Suprapubic skin (tissue), 4 donors: ENCODE data around the gene PTPRM. TPM values are rescaled to one million over a fixed set of nuclear protein-coding genes. Genes with fewer than 3 reads are reported as not detected.

ENCODE experiments used
- DNase-seq, 2 donors: peaks; one replicate each; pipeline ENCODE4 v3.0.0-alpha.2; 2019; ENCODE audit warnings: low spot score in 2 of 2
- H3K27ac ChIP-seq: fragments of 200-600 bp; sonication (generic); one replicate; pipeline ENCODE4 v1.5.1; 2019
- H3K27me3 ChIP-seq: fragments of 200-600 bp; sonication (generic); one replicate; pipeline ENCODE4 v1.5.1; 2019
- H3K36me3 ChIP-seq: fragments of 200-600 bp; sonication (generic); one replicate; pipeline ENCODE4 v1.5.1; 2019
- H3K4me1 ChIP-seq: fragments of 200-600 bp; sonication (generic); one replicate; pipeline ENCODE4 v1.5.1; 2019
- H3K4me3 ChIP-seq: fragments of 200-600 bp; sonication (generic); one replicate; pipeline ENCODE4 v1.5.1; 2019; ENCODE audit warnings: mild to moderate bottlenecking
- H3K9me3 ChIP-seq: fragments of 200-600 bp; sonication (generic); one replicate; pipeline ENCODE4 v1.5.1; 2019
- CTCF ChIP-seq, 2 donors: fragments of 200-600 bp in 1 of 2; fragments of 450-650 bp in 1 of 2; sonication (generic) in 1 of 2; IDR thresholded peaks; one replicate each; pipeline ENCODE4 v1.5.1; 2016 to 2019; ENCODE audit warnings: antibody characterized with exemption in 2 of 2, mild to moderate bottlenecking in 1 of 2, moderate library complexity in 1 of 2
- EP300 ChIP-seq: sonication (generic); formaldehyde crosslinking; IDR thresholded peaks from one replicate; pipeline ENCODE4 v1.6.1; 2017; ENCODE audit warnings: antibody characterized with exemption
- POLR2A ChIP-seq, 2 donors: fragments of 450-650 bp; IDR thresholded peaks; one replicate each; pipeline ENCODE4 v1.6.1; 2017; ENCODE audit warnings: antibody characterized with exemption in 2 of 2, mild to moderate bottlenecking in 2 of 2, moderate library complexity in 2 of 2
- POLR2AphosphoS5 ChIP-seq, 3 donors: sonication (generic); formaldehyde crosslinking; IDR thresholded peaks; one replicate each; pipeline ENCODE4 v1.6.1; 2017; ENCODE audit warnings: antibody characterized with exemption in 3 of 3
- WGBS: methylation state at CpG from one replicate; pipeline ENCODE4 v1.1.5; 2018; 5-methylcytosine and 5-hydroxymethylcytosine counted together
- total RNA-seq, 4 donors: library from RNA; depleted of rRNA; stranded (reverse); fragments of >200 nt; gene quantifications; one replicate each; pipeline ENCODE4 v1.1.0, GENCODE V29; 2016

PTPRM gene
- total RNA-seq, 4 donors from 2014 or later: 19.8 to 73.7 (median 40.0) TPM

- TF ChIP-seq CTCF (IDR thresholded peaks at IDR 0.05) (no peak), POLR2AphosphoS5 (IDR thresholded peaks at IDR 0.05) (no peak), POLR2A (IDR thresholded peaks at IDR 0.05) (no peak), EP300 (no peak)
- H3K4me1 ChIP-seq: no peaks in the 10 kb centered on the region
- no peak for DNase-seq
- no peaks in the 10 kb centered on the region for H3K36me3 ChIP-seq
- no peaks in the 10 kb centered on the region for H3K27me3 ChIP-seq
- H3K9me3 ChIP-seq: peaks cover 10% of the 10 kb centered on the region
- no peak overlapping the region for H3K27ac ChIP-seq
- no peak overlapping the region for H3K4me3 ChIP-seq
Observed at GRCh38 chr18:7848054-7848412, 280.9 kb downstream of the PTPRM start.

DNA sequence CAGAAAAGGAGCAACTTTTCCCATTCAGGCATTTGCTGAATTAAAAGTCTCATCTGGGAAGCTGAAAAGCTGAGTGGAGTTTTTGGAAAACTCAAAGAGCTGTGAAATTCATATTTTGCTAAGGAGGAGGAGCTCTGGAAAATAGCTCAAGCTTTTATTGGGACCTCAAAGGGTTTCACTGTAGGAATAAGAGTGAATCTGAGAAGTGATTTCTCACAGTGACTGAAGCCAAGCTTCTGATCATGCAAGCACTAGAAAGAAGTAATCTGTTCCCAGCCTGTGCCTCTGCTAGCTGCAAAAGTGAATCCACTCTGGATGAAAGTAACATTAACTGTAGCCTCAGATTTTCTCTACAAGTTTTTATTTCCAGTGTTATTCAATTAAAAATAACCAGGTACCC lies 283.3 kb downstream of the PTPRM start:
- Histone ChIP-seq H3K9me3 (no peaks in the 10 kb centered on the region), H3K27me3 (no peaks in the 10 kb centered on the region), H3K4me1 (no peaks in the 10 kb centered on the region), H3K27ac (no peak overlapping the region), H3K36me3 (no peaks in the 10 kb centered on the region), H3K4me3 (no peak overlapping the region)
- TF ChIP-seq EP300 (no peak), POLR2A (IDR thresholded peaks at IDR 0.05) (no peak), CTCF (IDR thresholded peaks at IDR 0.05) (no peak), POLR2AphosphoS5 (IDR thresholded peaks at IDR 0.05) (no peak)
- DNase-seq: no peak

DNA sequence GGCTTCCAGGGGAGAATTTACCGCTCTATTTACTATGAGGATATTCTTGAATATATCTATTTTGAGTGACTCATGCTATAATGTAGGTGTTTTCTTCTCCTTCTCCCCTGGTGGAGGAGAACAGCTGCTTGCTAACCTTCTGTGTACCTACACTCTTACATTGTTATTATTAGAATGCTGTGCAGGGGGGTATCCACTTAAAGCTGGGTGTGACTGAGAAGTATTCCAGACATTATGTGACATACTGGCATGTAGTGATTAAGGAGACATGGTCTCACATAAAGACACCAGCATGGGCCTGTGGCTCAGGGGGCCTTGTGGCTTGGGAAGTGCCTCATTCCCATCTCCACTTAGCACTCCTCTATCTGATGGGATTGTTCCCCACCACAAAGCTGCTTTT lies 287.9 kb downstream of the PTPRM start:
- TF ChIP-seq POLR2AphosphoS5 (IDR thresholded peaks at IDR 0.05): no peak
- no peak for TF ChIP-seq CTCF (IDR thresholded peaks at IDR 0.05)
- TF ChIP-seq EP300: no peak
- TF ChIP-seq POLR2A (IDR thresholded peaks at IDR 0.05): no peak
- Histone ChIP-seq H3K4me3 (no peak overlapping the region), H3K27me3 (no peaks in the 10 kb centered on the region), H3K9me3 (no peaks in the 10 kb centered on the region), H3K4me1 (no peaks in the 10 kb centered on the region), H3K36me3 (no peaks in the 10 kb centered on the region), H3K27ac (no peak overlapping the region)
- WGBS: 87% methylated on average over 1 of the region's 1 CpG
- DNase-seq: no peak

- no peaks in the 10 kb centered on the region for H3K27me3 ChIP-seq
- H3K36me3 ChIP-seq: no peaks in the 10 kb centered on the region
- TF ChIP-seq POLR2AphosphoS5 (IDR thresholded peaks at IDR 0.05): no peak
- TF ChIP-seq CTCF (IDR thresholded peaks at IDR 0.05): no peak
- TF ChIP-seq EP300: no peak
- TF ChIP-seq POLR2A (IDR thresholded peaks at IDR 0.05): no peak
- H3K9me3 ChIP-seq: no peaks in the 10 kb centered on the region
- peaks cover under 1% of the 10 kb centered on the region for H3K4me1 ChIP-seq
- no peak for DNase-seq
- WGBS: 0% methylated on average over 1 of the region's 1 CpG
- H3K4me3 ChIP-seq: no peak overlapping the region
- H3K27ac ChIP-seq: no peak overlapping the region
Observed at GRCh38 chr18:7855671-7856070, 288.6 kb downstream of the PTPRM start.

GRCh38 chr18:7856116-7856515 lies 289.0 kb downstream of the PTPRM start:
- H3K9me3 ChIP-seq: no peaks in the 10 kb centered on the region
- no peak for TF ChIP-seq POLR2AphosphoS5 (IDR thresholded peaks at IDR 0.05)
- TF ChIP-seq CTCF (IDR thresholded peaks at IDR 0.05): no peak
- TF ChIP-seq POLR2A (IDR thresholded peaks at IDR 0.05): no peak
- H3K27ac ChIP-seq: no peak overlapping the region
- 92% methylated on average over 3 of the region's 3 CpGs for WGBS
- no peaks in the 10 kb centered on the region for H3K36me3 ChIP-seq
- H3K4me1 ChIP-seq: peaks cover 3% of the 10 kb centered on the region
- no peak overlapping the region for H3K4me3 ChIP-seq
- no peak for DNase-seq
- H3K27me3 ChIP-seq: no peaks in the 10 kb centered on the region
